C4-2B (cell line): ENCODE results near the gene RPL36.

Experiments
- H3K27ac ChIP-seq: fragments of 450-650 bp; 2 replicates; pipeline ENCODE4 v1.5.1; 2017
- CTCF ChIP-seq: fragments of 450-650 bp; conservative IDR thresholded peaks from 2 replicates; pipeline ENCODE4 v1.5.1; 2017; ENCODE audit warnings: mild to moderate bottlenecking
- ZFX ChIP-seq: fragments of 450-650 bp; IDR thresholded peaks from 2 replicates; pipeline ENCODE4 v1.6.1; 2017

RPL36 gene

GRCh38 chr19:5691822-5692722 is 2.0 kb downstream of the RPL36 start:
- H3K27ac ChIP-seq: peak overlapping the region; percentile 99
- TF ChIP-seq CTCF (no peak), ZFX (peak; percentile 25; the same call in 1 of the 2 replicates)

GRCh38 chr19:5692723-5693194 is 2.7 kb downstream of the RPL36 start:
- no peak for TF ChIP-seq CTCF
- no peak for TF ChIP-seq ZFX
- H3K27ac ChIP-seq: peak overlapping the region; percentile 99; the same call in 1 of the 2 replicates

GRCh38 chr19:5693195-5694166 is 3.4 kb downstream of the RPL36 start:
- TF ChIP-seq ZFX (peak; percentile 24; the same call in 1 of the 2 replicates), CTCF (no peak)
- H3K27ac ChIP-seq: 0 out of 2 replicates have a peak overlapping the region, but pooled peaks have one; percentile 99

GRCh38 chr19:5694167-5694955 is 4.3 kb downstream of the RPL36 start:
- TF ChIP-seq ZFX (no peak), CTCF (no peak)
- H3K27ac ChIP-seq: no peak overlapping the region

- H3K27ac ChIP-seq: no peak overlapping the region
- TF ChIP-seq ZFX (no peak), CTCF (no peak)
These were observed 5.0 kb downstream of the RPL36 start for GRCh38 chr19:5694956-5695648.

GRCh38 chr19:5695649-5696195 is 5.6 kb downstream of the RPL36 start:
- TF ChIP-seq CTCF (no peak), ZFX (no peak)
- no peak overlapping the region for H3K27ac ChIP-seq
